Cardiac muscle cell (in vitro differentiated cells and primary cell): ENCODE data around the gene HTR3C. TPM values are rescaled to one million over a fixed set of nuclear protein-coding genes. Genes with fewer than 3 reads are reported as not detected.

Source experiments
- DNase-seq, 2 donors: peaks; one replicate each; pipeline versions ENCODE4 v3.0.0 to v3.0.0-alpha.2; 2010 to 2017; ENCODE audit warnings: low read depth in 1 of 2, low spot score in 1 of 2
- H3K27ac ChIP-seq: fragments of 200-600 bp; sonication (generic); 2 replicates; pipeline ENCODE4 v1.5.1; 2016
- H3K27me3 ChIP-seq: fragments of 200-600 bp; sonication (generic); 2 replicates; pipeline ENCODE4 v1.6.0; 2016; ENCODE audit warnings: control low read depth
- H3K36me3 ChIP-seq: fragments of 200-600 bp; sonication (generic); 2 replicates; pipeline ENCODE4 v1.5.1; 2016; ENCODE audit warnings: control low read depth
- H3K4me1 ChIP-seq: fragments of 200-600 bp; sonication (generic); 2 replicates; pipeline ENCODE4 v1.8.1; 2017; ENCODE audit warnings: low read depth, mild to moderate bottlenecking, mixed run types
- H3K4me3 ChIP-seq: fragments of 200-600 bp; sonication (generic); 2 replicates; pipeline ENCODE4 v1.5.1; 2016; ENCODE audit warnings: mild to moderate bottlenecking
- H3K9me3 ChIP-seq: fragments of 200-600 bp; sonication (generic); 2 replicates; pipeline ENCODE4 v1.5.1; 2017; ENCODE audit warnings: low read depth, mild to moderate bottlenecking, control low read depth
- CTCF ChIP-seq: IDR thresholded peaks from 2 replicates; pipeline ENCODE4 v1.5.1; 2012; ENCODE audit warnings: low read depth, mild to moderate bottlenecking, low read length
- polyA plus RNA-seq: library from polyadenylated mRNA; unstranded; fragments of >200 nt; fragmentation: Nextera tagmentation; extraction: Ambion mirVana; gene quantifications from 2 replicates; pipeline ENCODE4 v1.2.1, GENCODE V29; 2016
- total RNA-seq: library from RNA; depleted of rRNA; stranded (reverse); fragments of >200 nt; gene quantifications from 2 replicates; pipeline ENCODE4 v1.2.3, GENCODE V29; 2016

HTR3C gene
- total and polyA plus RNA-seq, 2 experiments from 2014 or later: 0.16 TPM; not detected in 1

- TF ChIP-seq CTCF: no peak
- H3K9me3 ChIP-seq: no peaks in the 10 kb centered on the region
Measured at GRCh38 chr3:184042617-184043016, 10.2 kb upstream of the HTR3C start.

GRCh38 chr3:184045995-184046394 lies 6.9 kb upstream of the HTR3C start:
- Histone ChIP-seq H3K27me3 (peaks cover 4% of the 10 kb centered on the region), H3K36me3 (no peaks in the 10 kb centered on the region), H3K27ac (no peak overlapping the region), H3K4me3 (no peak overlapping the region), H3K9me3 (no peaks in the 10 kb centered on the region), H3K4me1 (no peaks in the 10 kb centered on the region)
- no peak for DNase-seq
- no peak for TF ChIP-seq CTCF

More at GRCh38 chr3:184042617-184043016, 10.2 kb upstream of the HTR3C start:
- DNase-seq: no peak
- no peaks in the 10 kb centered on the region for H3K4me1 ChIP-seq
- H3K27ac ChIP-seq: no peak overlapping the region
- H3K27me3 ChIP-seq: no peaks in the 10 kb centered on the region
- H3K36me3 ChIP-seq: no peaks in the 10 kb centered on the region
- H3K4me3 ChIP-seq: no peak overlapping the region

- H3K36me3 ChIP-seq: no peaks in the 10 kb centered on the region
- TF ChIP-seq CTCF: no peak
- no peaks in the 10 kb centered on the region for H3K9me3 ChIP-seq
- H3K4me3 ChIP-seq: no peak overlapping the region
- no peak for DNase-seq
- no peak overlapping the region for H3K27ac ChIP-seq
- H3K27me3 ChIP-seq: peaks cover 4% of the 10 kb centered on the region
- H3K4me1 ChIP-seq: no peaks in the 10 kb centered on the region
Measured at GRCh38 chr3:184050217-184050847, 2.5 kb upstream of the HTR3C start.

- Histone ChIP-seq H3K4me1 (no peaks in the 10 kb centered on the region), H3K4me3 (no peak overlapping the region), H3K9me3 (no peaks in the 10 kb centered on the region), H3K27ac (no peak overlapping the region), H3K36me3 (no peaks in the 10 kb centered on the region), H3K27me3 (no peaks in the 10 kb centered on the region)
- no peak for TF ChIP-seq CTCF
- peak in 1 of 2 donors; percentile 21 for DNase-seq
Measured at GRCh38 chr3:184058029-184058428, 5.2 kb downstream of the HTR3C start.

- no peak overlapping the region for H3K27ac ChIP-seq
- H3K27me3 ChIP-seq: no peaks in the 10 kb centered on the region
- no peaks in the 10 kb centered on the region for H3K9me3 ChIP-seq
- no peak for DNase-seq
- TF ChIP-seq CTCF: no peak
- no peak overlapping the region for H3K4me3 ChIP-seq
- no peaks in the 10 kb centered on the region for H3K4me1 ChIP-seq
- no peaks in the 10 kb centered on the region for H3K36me3 ChIP-seq
Measured at GRCh38 chr3:184059424-184059823, 6.6 kb downstream of the HTR3C start.
